DND-41 (cell line): ENCODE results near the gene TBXA2R.

Source experiments
- EZH2 ChIP-seq: IDR thresholded peaks from 3 replicates; pipeline ENCODE4 v1.6.1; 2012; ENCODE audit warnings: borderline replicate concordance, low read depth, mild to moderate bottlenecking, moderate library complexity, low read length, inconsistent platforms; ENCODE audit not compliant: severe bottlenecking
- TF ChIP-seq, protein P1 (sequence below): IDR thresholded peaks from 2 replicates; pipeline ENCODE4 v1.5.1; 2012; ENCODE audit warnings: borderline replicate concordance, low read length, moderate library complexity, mild to moderate bottlenecking; ENCODE audit not compliant: poor library complexity, severe bottlenecking; ENCODE audit errors: extremely low read depth

DNA sequence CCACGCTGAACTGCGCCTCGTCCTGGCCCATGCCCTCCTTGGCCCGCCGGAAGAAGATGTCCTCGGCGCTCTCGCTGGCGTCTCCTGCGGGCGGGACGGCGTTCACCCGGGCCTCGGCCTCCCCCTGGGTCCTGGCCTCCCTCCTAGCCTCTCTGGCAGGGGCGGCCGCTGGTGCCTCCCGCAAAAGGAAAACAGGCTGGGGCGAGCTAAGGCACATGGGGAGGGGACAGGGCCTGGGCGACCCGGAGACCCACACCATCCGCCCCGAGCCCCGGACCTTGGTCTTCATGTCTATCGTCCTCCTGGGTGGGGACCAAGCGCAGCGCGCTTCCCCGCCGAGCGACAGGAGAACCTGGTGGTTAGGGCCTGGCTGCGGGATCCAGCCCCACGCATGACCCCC, 5.7 kb upstream of the TBXA2R start:
- TF ChIP-seq, protein P1, sequence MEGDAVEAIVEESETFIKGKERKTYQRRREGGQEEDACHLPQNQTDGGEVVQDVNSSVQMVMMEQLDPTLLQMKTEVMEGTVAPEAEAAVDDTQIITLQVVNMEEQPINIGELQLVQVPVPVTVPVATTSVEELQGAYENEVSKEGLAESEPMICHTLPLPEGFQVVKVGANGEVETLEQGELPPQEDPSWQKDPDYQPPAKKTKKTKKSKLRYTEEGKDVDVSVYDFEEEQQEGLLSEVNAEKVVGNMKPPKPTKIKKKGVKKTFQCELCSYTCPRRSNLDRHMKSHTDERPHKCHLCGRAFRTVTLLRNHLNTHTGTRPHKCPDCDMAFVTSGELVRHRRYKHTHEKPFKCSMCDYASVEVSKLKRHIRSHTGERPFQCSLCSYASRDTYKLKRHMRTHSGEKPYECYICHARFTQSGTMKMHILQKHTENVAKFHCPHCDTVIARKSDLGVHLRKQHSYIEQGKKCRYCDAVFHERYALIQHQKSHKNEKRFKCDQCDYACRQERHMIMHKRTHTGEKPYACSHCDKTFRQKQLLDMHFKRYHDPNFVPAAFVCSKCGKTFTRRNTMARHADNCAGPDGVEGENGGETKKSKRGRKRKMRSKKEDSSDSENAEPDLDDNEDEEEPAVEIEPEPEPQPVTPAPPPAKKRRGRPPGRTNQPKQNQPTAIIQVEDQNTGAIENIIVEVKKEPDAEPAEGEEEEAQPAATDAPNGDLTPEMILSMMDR: no peak
- no peak for TF ChIP-seq EZH2
